ENCODE results near the gene GZMB. TPM values are rescaled to one million over a fixed set of nuclear protein-coding genes. Genes with fewer than 3 reads are reported as not detected.

Gene GZMB
- polyA plus RNA-seq (2011; rRNA removed) = not detected in 2 replicates
- not detected in 2 replicates for polyA minus RNA-seq (2011; rRNA and poly(A)+ RNA removed)

GRCh38 chr14:24634158-24634557 is at the start of gene GZMB:
TSS of gene GZMB (minus strand) at chr14:24634190. CDS start at chr14:24634160, 30 bp downstream.
- CTCF ChIA-PET = interaction anchor here (1.1 kb wide), 1 partner anchor 9 kb away, joined by 5 read pairs; no protein-coding TSS in a partner anchor
- no peak for TF ChIP-seq CTCF (IDR thresholded peaks at IDR 0.05; ENCODE audit: insufficient read depth, low read depth, low read length)

GRCh38 chr14:24681056-24681455 is 47.1 kb upstream of the GZMB start:
- CTCF ChIA-PET = interaction anchor here (0.8 kb wide), 1 partner anchor 481 kb away, joined by 3 read pairs; no protein-coding TSS in a partner anchor
- POLR2A ChIA-PET = no interaction called here
- Histone ChIP-seq H3K27me3 (ENCODE audit: control insufficient read depth, insufficient read depth, low read length) (no peaks in the 10 kb centered on the region; the same call in 1 of the 2 replicates), H3K36me3 (ENCODE audit: control insufficient read depth, insufficient read depth, low read length) (no peaks in the 10 kb centered on the region), H3K4me3 (ENCODE audit: low read depth, low read length) (no peak overlapping the region)
- no peak for TF ChIP-seq CTCF (IDR thresholded peaks at IDR 0.05; ENCODE audit: insufficient read depth, low read depth, low read length)
- DNase-seq (ENCODE audit: low read depth) = no peak

More at GRCh38 chr14:24634158-24634557, at the start of gene GZMB:
- DNase-seq (ENCODE audit: low read depth) = no peak
- Histone ChIP-seq H3K4me3 (ENCODE audit: low read depth, low read length) (no peak within 1 kb of the TSS), H3K27me3 (ENCODE audit: control insufficient read depth, insufficient read depth, low read length) (no peaks in the 10 kb centered on the region), H3K36me3 (ENCODE audit: control insufficient read depth, insufficient read depth, low read length) (no peaks in the 10 kb centered on the region)
- POLR2A ChIA-PET = no interaction called here

- Histone ChIP-seq H3K27me3 (ENCODE audit: control insufficient read depth, insufficient read depth, low read length) (no peaks in the 10 kb centered on the region; the same call in 1 of the 2 replicates), H3K4me3 (ENCODE audit: low read depth, low read length) (no peak overlapping the region), H3K36me3 (ENCODE audit: control insufficient read depth, insufficient read depth, low read length) (no peaks in the 10 kb centered on the region)
- no peak for DNase-seq (ENCODE audit: low read depth)
- ChIA-PET CTCF (interaction anchor here (0.6 kb wide), 1 partner anchor 351 kb away, joined by 3 read pairs; no protein-coding TSS in a partner anchor), POLR2A (no interaction called here)
- TF ChIP-seq CTCF (IDR thresholded peaks at IDR 0.05; ENCODE audit: insufficient read depth, low read depth, low read length) = no peak
Measured at GRCh38 chr14:24680516-24680915, 46.5 kb upstream of the GZMB start.

GRCh38 chr14:24679248-24679961 is 45.4 kb upstream of the GZMB start:
- CTCF ChIA-PET = interaction anchor here (0.6 to 2.1 kb wide), 7 partner anchors 12 to 180 kb away, joined by 3 to 6 read pairs (median 3); no protein-coding TSS in a partner anchor
- no peak overlapping the region for H3K4me3 ChIP-seq (ENCODE audit: low read depth, low read length)

More at GRCh38 chr14:24679248-24679961, 45.4 kb upstream of the GZMB start:
- POLR2A ChIA-PET = no interaction called here
- no peak for TF ChIP-seq CTCF (IDR thresholded peaks at IDR 0.05; ENCODE audit: insufficient read depth, low read depth, low read length)
- no peaks in the 10 kb centered on the region for H3K36me3 ChIP-seq (ENCODE audit: control insufficient read depth, insufficient read depth, low read length)
- H3K27me3 ChIP-seq (ENCODE audit: control insufficient read depth, insufficient read depth, low read length) = no peaks in the 10 kb centered on the region; the same call in 1 of the 2 replicates
- no peak for DNase-seq (ENCODE audit: low read depth)
